Stimulated activated CD8-positive, alpha-beta memory T cell treated with anti-CD3 and anti-CD28 coated beads, Interleukin-12 subunit alpha, Interleukin-12 subunit beta, amount 100 ng/mL, for 24 hours (primary cell): ENCODE data around the gene CCDC138.

Experiments used
- DNase-seq: peaks from one replicate; pipeline ENCODE4 v3.0.0-alpha.2; 2020; ENCODE audit errors: extremely low read depth

Gene CCDC138

GRCh38 chr2:108919571-108920373 lies 133.2 kb downstream of the CCDC138 start:
- no peak for DNase-seq

- DNase-seq, result no peak
These were observed 134.1 kb downstream of the CCDC138 start for GRCh38 chr2:108920686-108921085.

- DNase-seq, result no peak
These were observed 134.8 kb downstream of the CCDC138 start for GRCh38 chr2:108921096-108922030.

GRCh38 chr2:108922141-108922915 lies 135.8 kb downstream of the CCDC138 start:
- no peak for DNase-seq

- no peak for DNase-seq
These were observed 136.6 kb downstream of the CCDC138 start for GRCh38 chr2:108923019-108923700.

- DNase-seq, result no peak
These were observed 137.4 kb downstream of the CCDC138 start for GRCh38 chr2:108923736-108924579.

GRCh38 chr2:108924580-108925251 lies 138.1 kb downstream of the CCDC138 start:
- no peak for DNase-seq

- DNase-seq, result no peak
These were observed 138.7 kb downstream of the CCDC138 start for GRCh38 chr2:108925286-108925685.

GRCh38 chr2:108925735-108926134 lies 139.2 kb downstream of the CCDC138 start:
- DNase-seq, result no peak
